SK-N-SH (cell line): ENCODE measurements around the gene RAB33A. TPM values are rescaled to one million over a fixed set of nuclear protein-coding genes. Genes with fewer than 3 reads are reported as not detected.

ENCODE experiments used
- CTCF ChIA-PET: fragments of 300-600, 350-600 bp; formaldehyde crosslinking; extraction: SDS; loops from one replicate; lab custom pipeline; 2021; lab: Yijun Ruan, JAX
- POLR2A ChIA-PET: fragments of 350-600 bp; sonication (Branson Sonifier 250); formaldehyde crosslinking; extraction: SDS; loops from one replicate; lab custom pipeline; 2020; ENCODE audit warnings: antibody characterized with exemption, inconsistent platforms; lab: Yijun Ruan, JAX
- DNase-seq: peaks from one replicate; pipeline ENCODE4 v3.0.0; 2012
- H2AFZ ChIP-seq: fragments of 200-600 bp; sonication (generic); 2 replicates; pipeline ENCODE4 v1.8.1; 2016; ENCODE audit warnings: antibody characterized with exemption, mild to moderate bottlenecking, low read depth
- H3F3A ChIP-seq: fragments of 200-600 bp; sonication (generic); replicated peaks from 2 replicates; pipeline ENCODE3; 2016; ENCODE audit warnings: antibody characterized with exemption, mild to moderate bottlenecking; ENCODE audit not compliant: insufficient read depth
- H3K27ac ChIP-seq, 2 experiments: fragments of 200-500 bp in 1 of 2; fragments of 200-600 bp in 1 of 2; sonication (Bioruptor generic) in 1 of 2; sonication (generic), shearing (Covaris generic) in 1 of 2; 2 replicates each; pipeline versions ENCODE4 v1.5.1 to v1.6.1; 2014 to 2016; ENCODE audit warnings: low read depth in 2 of 2, inconsistent platforms in 1 of 2, low read length in 1 of 2, mild to moderate bottlenecking in 1 of 2, mixed read lengths in 1 of 2
- H3K27me3 ChIP-seq: fragments of 200-600 bp; sonication (generic), shearing (Covaris generic); 2 replicates; pipeline ENCODE4 v1.6.1; 2016; ENCODE audit warnings: mixed run types; ENCODE audit not compliant: insufficient read depth
- H3K36me3 ChIP-seq, 2 experiments: fragments of 200-500 bp in 1 of 2; fragments of 200-600 bp in 1 of 2; sonication (Bioruptor generic) in 1 of 2; sonication (generic) in 1 of 2; replicated peaks in 1 of 2; 2 replicates each; pipeline versions ENCODE3 to v1.5.1; 2014 to 2016; ENCODE audit warnings: low read length in 1 of 2, mild to moderate bottlenecking in 1 of 2; ENCODE audit not compliant: insufficient read depth in 2 of 2, control insufficient read depth in 1 of 2
- H3K4me1 ChIP-seq, 2 experiments: fragments of 200-500 bp in 1 of 2; fragments of 200-600 bp in 1 of 2; sonication (Bioruptor generic) in 1 of 2; sonication (generic), shearing (Covaris generic) in 1 of 2; 2 replicates each; pipeline versions ENCODE4 v1.5.1 to v1.6.1; 2014 to 2016; ENCODE audit warnings: low read depth in 1 of 2, low read length in 1 of 2, mixed run types in 1 of 2; ENCODE audit not compliant: insufficient read depth in 2 of 2, control insufficient read depth in 1 of 2
- H3K4me2 ChIP-seq: fragments of 200-600 bp; sonication (generic), shearing (Covaris generic); 2 replicates; pipeline ENCODE4 v1.6.1; 2017; ENCODE audit warnings: mixed run types
- H3K4me3 ChIP-seq, 2 experiments: fragments of 200-500 bp in 1 of 2; fragments of 200-600 bp in 1 of 2; sonication (Bioruptor generic) in 1 of 2; sonication (generic), shearing (Covaris generic) in 1 of 2; 2 replicates each; pipeline versions ENCODE4 v1.5.1 to v1.8.1; 2014 to 2016; ENCODE audit warnings: low read depth in 2 of 2, inconsistent platforms in 1 of 2, low read length in 1 of 2, mild to moderate bottlenecking in 1 of 2, mixed read lengths in 1 of 2, moderate library complexity in 1 of 2
- H3K79me2 ChIP-seq: fragments of 200-600 bp; sonication (generic); 2 replicates; pipeline ENCODE4 v1.8.1; 2017; ENCODE audit warnings: mild to moderate bottlenecking; ENCODE audit not compliant: insufficient read depth
- H3K9ac ChIP-seq: fragments of 200-600 bp; sonication (generic); 2 replicates; pipeline ENCODE4 v1.6.1; 2017; ENCODE audit warnings: mixed run types
- H3K9me2 ChIP-seq: fragments of 200-600 bp; sonication (generic); 2 replicates; pipeline ENCODE4 v1.6.1; 2017; ENCODE audit warnings: mixed run types
- H3K9me3 ChIP-seq: fragments of 200-600 bp; sonication (generic); 2 replicates; pipeline ENCODE4 v1.6.1; 2017; ENCODE audit warnings: mixed run types, mild to moderate bottlenecking, moderate library complexity
- H4K20me1 ChIP-seq: fragments of 200-600 bp; sonication (generic); 2 replicates; pipeline ENCODE4 v1.6.1; 2017; ENCODE audit warnings: mild to moderate bottlenecking, mixed run types; ENCODE audit not compliant: insufficient read depth
- CTCF ChIP-seq: fragments of 200-600 bp; sonication (generic); IDR thresholded peaks from 2 replicates; pipeline ENCODE4 v1.6.1; 2017; ENCODE audit warnings: antibody characterized with exemption, mild to moderate bottlenecking, moderate library complexity
- ELF1 ChIP-seq: IDR thresholded peaks from 2 replicates; pipeline ENCODE4 v1.4.0; 2012
- EP300 ChIP-seq, 2 experiments: IDR thresholded peaks; 2 replicates each; pipeline versions ENCODE4 v1.4.0 to v1.6.1; 2012; ENCODE audit warnings: borderline replicate concordance in 1 of 2, low read depth in 1 of 2, low read length in 1 of 2
- FOSL2 ChIP-seq: IDR thresholded peaks from 2 replicates; pipeline ENCODE4 v1.4.0; 2012; ENCODE audit warnings: low read depth, mild to moderate bottlenecking, moderate library complexity, borderline replicate concordance
- FOXJ3 ChIP-seq: sonication (generic); formaldehyde crosslinking; IDR thresholded peaks from 2 replicates; pipeline ENCODE4 v1.5.1; 2020; ENCODE audit warnings: mild to moderate bottlenecking, missing genetic modification reagents
- FOXM1 ChIP-seq: IDR thresholded peaks from 2 replicates; pipeline ENCODE4 v1.4.0; 2012; ENCODE audit warnings: low read depth, mild to moderate bottlenecking
- IRF3 ChIP-seq: fragments of 150-350 bp; IDR thresholded peaks from 2 replicates; pipeline ENCODE4 v1.6.1; 2016; ENCODE audit warnings: mild to moderate bottlenecking, low read depth, low read length
- JUND ChIP-seq: IDR thresholded peaks from 2 replicates; pipeline ENCODE4 v1.4.0; 2012
- MAX ChIP-seq: IDR thresholded peaks from 2 replicates; pipeline ENCODE4 v1.4.0; 2012; ENCODE audit warnings: low read depth
- MEF2A ChIP-seq: IDR thresholded peaks from 2 replicates; pipeline ENCODE4 v1.4.0; 2012; ENCODE audit warnings: low read depth, borderline replicate concordance
- MXI1 ChIP-seq: IDR thresholded peaks from 2 replicates; pipeline ENCODE4 v1.6.1; 2012; ENCODE audit warnings: mild to moderate bottlenecking, low read depth, low read length, improper control_type of control experiment
- NFIC ChIP-seq: IDR thresholded peaks from 2 replicates; pipeline ENCODE4 v1.4.0; 2012; ENCODE audit warnings: borderline replicate concordance
- NRF1 ChIP-seq: IDR thresholded peaks from 2 replicates; pipeline ENCODE4 v1.6.1; 2012; ENCODE audit warnings: low read depth, mild to moderate bottlenecking, low read length
- POLR2AphosphoS5 ChIP-seq: IDR thresholded peaks from 2 replicates; pipeline ENCODE4 v1.6.1; 2012; ENCODE audit warnings: low read depth, low read length
- RAD21 ChIP-seq: IDR thresholded peaks from 2 replicates; pipeline ENCODE4 v1.6.1; 2012; ENCODE audit warnings: mild to moderate bottlenecking, low read length
- RCOR1 ChIP-seq: fragments of 150-350 bp; IDR thresholded peaks from 2 replicates; pipeline ENCODE4 v1.6.1; 2017; ENCODE audit warnings: antibody characterized with exemption, low read length
- REST ChIP-seq: IDR thresholded peaks from 2 replicates; pipeline ENCODE4 v1.6.1; 2012; ENCODE audit warnings: mild to moderate bottlenecking, low read depth, low read length, moderate library complexity
- RFX5 ChIP-seq: IDR thresholded peaks from 2 replicates; pipeline ENCODE4 v1.6.1; 2012; ENCODE audit warnings: mild to moderate bottlenecking, improper control_type of control experiment, low read length
- RXRA ChIP-seq: IDR thresholded peaks from 2 replicates; pipeline ENCODE4 v1.4.0; 2012; ENCODE audit warnings: low read depth, mild to moderate bottlenecking, borderline replicate concordance
- SMC3 ChIP-seq: IDR thresholded peaks from 2 replicates; pipeline ENCODE4 v1.6.1; 2012; ENCODE audit warnings: low read depth, low read length, improper control_type of control experiment
- TEAD4 ChIP-seq: IDR thresholded peaks from 2 replicates; pipeline ENCODE4 v1.4.0; 2012; ENCODE audit warnings: mild to moderate bottlenecking, borderline replicate concordance; ENCODE audit not compliant: insufficient read depth
- USF1 ChIP-seq: IDR thresholded peaks from 2 replicates; pipeline ENCODE4 v1.4.0; 2012; ENCODE audit warnings: low read depth, borderline replicate concordance
- USF2 ChIP-seq: fragments of 150-350 bp; IDR thresholded peaks from 2 replicates; pipeline ENCODE4 v1.6.1; 2017; ENCODE audit warnings: antibody characterized with exemption, low read length, low read depth, borderline replicate concordance
- YY1 ChIP-seq: IDR thresholded peaks from 2 replicates; pipeline ENCODE4 v1.4.0; 2012; ENCODE audit warnings: low read depth, mild to moderate bottlenecking
- WGBS: methylation state at CpG from one replicate; pipeline ENCODE4 v1.1.6; 2017; ENCODE audit warnings: low lambda C conversion rate; 5-methylcytosine and 5-hydroxymethylcytosine counted together
- polyA plus RNA-seq, 3 experiments: library from polyadenylated mRNA; depleted of rRNA; stranded (reverse); fragments of >200 nt; gene quantifications; 2 replicates each; pipeline ENCODE4 v1.2.3, GENCODE V29; 2012

The RAB33A gene
- polyA plus RNA-seq, 1 of the 3 experiments (the other 2 are of a cell fraction): 1.2 TPM

GRCh38 chrX:130165703-130166502 is 5.9 kb upstream of the RAB33A start, which contains the start of gene AIFM1:
Gene AIFM1 (minus strand): TSS chrX:130165841. CDS start chrX:130165656, 185 bp downstream.
- peak within 1 kb of the TSS; percentile 94 for H3K4me2 ChIP-seq
- peak within 1 kb of the TSS; percentile 100 for H2AFZ ChIP-seq
- DNase-seq: peak; percentile 93
- H3K36me3 ChIP-seq: no peaks in the 10 kb centered on the region
- ChIA-PET POLR2A (interaction anchor here (1.0 kb wide), 2 partner anchors 9 to 21 kb away, joined by 4 to 8 read pairs; no protein-coding TSS in a partner anchor), CTCF (interaction anchor here (1.1 to 2.3 kb wide), 3 partner anchors 9 to 86 kb away, joined by 3 to 10 read pairs (median 3); no protein-coding TSS in a partner anchor)
- H3K27ac ChIP-seq: peak within 1 kb of the TSS; percentile 89 to 94
- peaks cover 4% of the 10 kb centered on the region for H3F3A ChIP-seq
- WGBS: under 1% methylated on average over 41 of the region's 50 CpGs
- H4K20me1 ChIP-seq: no peaks in the 10 kb centered on the region
- no peaks in the 10 kb centered on the region for H3K9me2 ChIP-seq
- H3K27me3 ChIP-seq: no peaks in the 10 kb centered on the region
- no peaks in the 10 kb centered on the region for H3K9me3 ChIP-seq
- H3K9ac ChIP-seq: peak within 1 kb of the TSS; percentile 68
- peaks cover 42% of the 10 kb centered on the region for H3K79me2 ChIP-seq
- H3K4me1 ChIP-seq: peaks cover 0 to 12% of the 10 kb centered on the region in 2 experiments; a peak in 2 of 4 replicates
- H3K4me3 ChIP-seq: peak within 1 kb of the TSS; percentile 83 to 91
- TF ChIP-seq NFIC (peak; percentile 30; the same call in 1 of the 2 replicates), IRF3 (no peak), FOXM1 (no peak), USF1 (no peak), YY1 (peak; percentile 74; the same call in 1 of the 2 replicates), SMC3 (no peak), POLR2AphosphoS5 (peak; percentile 71), RAD21 (0 out of 2 replicates have a peak, but pooled peaks have one; percentile 19), NRF1 (peak; percentile 96), REST (no peak), TEAD4 (0 out of 2 replicates have a peak, but pooled peaks have one; percentile 20), USF2 (no peak), EP300 (IDR thresholded peaks at IDR 0.05; ENCODE audit: borderline replicate concordance in 1 of 2, low read depth in 1 of 2, low read length in 1 of 2) (no peak; a peak in 1 of 4 replicates), ELF1 (peak; percentile 75), CTCF (no peak), MEF2A (no peak), MAX (peak; percentile 83), JUND (peak; percentile 93), RCOR1 (peak; percentile 51; the same call in 1 of the 2 replicates), FOSL2 (no peak), MXI1 (peak; percentile 67), RFX5 (peak; percentile 66; the same call in 1 of the 2 replicates), FOXJ3 (no peak), RXRA (no peak)
